RWPE2 (cell line): Measurements from ENCODE around the gene SMPD3.

Source experiments
- ATAC-seq: fragments of 200-7000 bp; cut with Tn5 transposase; 3 replicates; pipeline ENCODE4 v1.9.1; 2021; ENCODE audit warnings: low read depth
- DNase-seq: peaks from one replicate; pipeline ENCODE4 v3.0.0-alpha.2; 2020; ENCODE audit warnings: low spot score
- H3K27ac ChIP-seq: fragments of 450-650 bp; 2 replicates; pipeline ENCODE4 v1.5.1; 2017; ENCODE audit warnings: mild to moderate bottlenecking; ENCODE audit not compliant: poor library complexity, severe bottlenecking
- H3K27me3 ChIP-seq: fragments of 250-450 bp; sonication (Bioruptor Pico); 2 replicates; pipeline ENCODE4 v1.5.1; 2021; ENCODE audit warnings: mild to moderate bottlenecking, moderate library complexity; ENCODE audit not compliant: insufficient read depth, poor library complexity, severe bottlenecking
- H3K36me3 ChIP-seq: fragments of 250-450 bp; sonication (Bioruptor Pico); 2 replicates; pipeline ENCODE4 v1.5.1; 2020; ENCODE audit warnings: low read depth, mild to moderate bottlenecking, moderate library complexity
- H3K4me1 ChIP-seq: fragments of 250-450 bp; sonication (Bioruptor Pico); 2 replicates; pipeline ENCODE4 v1.5.1; 2021; ENCODE audit warnings: mild to moderate bottlenecking, moderate library complexity; ENCODE audit not compliant: insufficient read depth, poor library complexity, severe bottlenecking
- H3K4me3 ChIP-seq: fragments of 250-450 bp; sonication (Bioruptor Pico); 2 replicates; pipeline ENCODE4 v1.5.1; 2021; ENCODE audit warnings: mild to moderate bottlenecking, moderate library complexity; ENCODE audit not compliant: severe bottlenecking
- H3K9me3 ChIP-seq: fragments of 250-450 bp; sonication (Bioruptor Pico); 2 replicates; pipeline ENCODE4 v1.5.1; 2021; ENCODE audit warnings: mild to moderate bottlenecking, moderate library complexity; ENCODE audit not compliant: severe bottlenecking
- TF ChIP-seq, protein P1 (sequence below): fragments of 450-650 bp; IDR thresholded peaks from one replicate; pipeline ENCODE4 v1.5.1; 2017; ENCODE audit warnings: mild to moderate bottlenecking, moderate library complexity; ENCODE audit not compliant: poor library complexity, severe bottlenecking

SMPD3 gene

DNA sequence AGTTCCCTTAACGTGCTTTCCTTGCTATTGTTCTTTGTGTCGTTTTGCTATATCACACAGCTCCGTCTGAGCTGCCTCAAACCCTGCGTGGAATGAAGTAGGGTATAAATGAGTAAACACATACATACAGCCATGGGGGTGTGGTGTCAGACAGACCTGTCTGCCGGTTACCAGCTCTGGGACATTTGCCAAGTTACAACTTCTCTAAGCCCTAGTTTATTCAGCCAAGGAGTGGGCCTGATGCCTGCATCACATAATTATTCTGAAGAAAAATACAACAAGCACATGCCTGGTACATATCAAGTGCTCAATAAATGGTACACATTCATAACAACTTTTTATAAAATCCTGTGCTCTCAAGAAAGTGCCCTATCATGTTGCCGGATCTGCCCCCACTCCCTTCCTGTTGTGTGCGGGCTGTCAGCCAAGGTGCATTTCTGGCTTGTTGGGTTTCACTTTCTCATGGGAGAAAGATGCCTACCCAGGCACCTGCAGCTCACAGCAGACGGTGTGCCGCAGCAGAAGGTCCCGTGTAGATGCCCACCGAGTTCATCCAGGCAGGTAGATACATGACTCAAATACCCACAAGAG is 30.5 kb downstream of the SMPD3 start:
- Histone ChIP-seq H3K27me3 (no peaks in the 10 kb centered on the region), H3K27ac (no peak overlapping the region), H3K9me3 (no peaks in the 10 kb centered on the region), H3K4me1 (peaks cover 5% of the 10 kb centered on the region), H3K36me3 (no peaks in the 10 kb centered on the region), H3K4me3 (no peak overlapping the region)
- ATAC-seq (peak; percentile 81), DNase-seq (no peak)
- TF ChIP-seq, protein P1, sequence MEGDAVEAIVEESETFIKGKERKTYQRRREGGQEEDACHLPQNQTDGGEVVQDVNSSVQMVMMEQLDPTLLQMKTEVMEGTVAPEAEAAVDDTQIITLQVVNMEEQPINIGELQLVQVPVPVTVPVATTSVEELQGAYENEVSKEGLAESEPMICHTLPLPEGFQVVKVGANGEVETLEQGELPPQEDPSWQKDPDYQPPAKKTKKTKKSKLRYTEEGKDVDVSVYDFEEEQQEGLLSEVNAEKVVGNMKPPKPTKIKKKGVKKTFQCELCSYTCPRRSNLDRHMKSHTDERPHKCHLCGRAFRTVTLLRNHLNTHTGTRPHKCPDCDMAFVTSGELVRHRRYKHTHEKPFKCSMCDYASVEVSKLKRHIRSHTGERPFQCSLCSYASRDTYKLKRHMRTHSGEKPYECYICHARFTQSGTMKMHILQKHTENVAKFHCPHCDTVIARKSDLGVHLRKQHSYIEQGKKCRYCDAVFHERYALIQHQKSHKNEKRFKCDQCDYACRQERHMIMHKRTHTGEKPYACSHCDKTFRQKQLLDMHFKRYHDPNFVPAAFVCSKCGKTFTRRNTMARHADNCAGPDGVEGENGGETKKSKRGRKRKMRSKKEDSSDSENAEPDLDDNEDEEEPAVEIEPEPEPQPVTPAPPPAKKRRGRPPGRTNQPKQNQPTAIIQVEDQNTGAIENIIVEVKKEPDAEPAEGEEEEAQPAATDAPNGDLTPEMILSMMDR: no peak

DNA sequence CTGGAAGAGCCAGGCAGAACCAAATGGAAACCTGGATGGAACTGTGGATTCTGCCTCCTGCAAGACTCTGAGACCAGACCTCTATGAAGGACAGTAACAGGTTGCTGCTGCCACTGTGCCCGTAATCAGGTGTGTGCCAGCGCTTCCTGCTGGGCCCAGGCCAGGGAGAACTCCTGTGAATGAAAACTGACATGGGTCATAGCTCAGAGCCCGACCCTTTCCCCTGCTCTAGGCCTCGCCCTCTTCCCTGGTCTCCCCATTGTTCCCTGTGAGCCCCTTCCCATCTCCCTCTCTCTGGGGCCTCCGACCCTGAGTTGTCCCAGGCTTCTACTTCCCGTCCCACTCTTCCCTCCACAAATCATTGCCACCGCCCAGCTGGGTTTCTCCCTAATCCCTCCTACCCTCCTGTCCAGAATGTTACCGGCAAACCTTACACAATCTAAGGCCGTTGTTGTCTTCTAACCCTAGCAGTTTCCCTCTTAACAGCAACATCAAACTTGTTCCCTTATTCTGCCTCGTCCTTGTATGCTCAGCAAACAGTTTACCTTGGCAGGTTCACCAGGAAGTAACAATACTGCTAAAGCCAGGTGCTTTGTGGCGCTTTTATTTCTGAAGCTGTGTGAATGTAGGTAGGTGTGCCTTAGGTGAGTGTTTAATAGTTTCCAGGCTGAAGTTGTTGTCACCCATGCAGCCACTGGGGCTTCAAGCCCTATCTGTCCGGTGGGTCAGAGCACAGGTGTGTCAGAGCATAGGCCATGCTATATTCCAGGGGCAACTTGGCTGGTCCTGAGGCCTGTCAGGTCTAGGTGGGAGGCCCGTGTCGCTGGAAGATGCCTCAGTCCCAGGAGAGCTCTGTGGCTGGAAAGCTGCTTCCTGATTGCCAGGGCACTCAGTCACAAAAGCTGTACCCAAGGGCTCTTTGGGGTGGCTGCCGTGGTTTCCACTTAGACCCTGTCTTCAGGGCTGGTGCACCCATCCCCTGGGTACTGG is 32.0 kb downstream of the SMPD3 start:
- H3K36me3 ChIP-seq: no peaks in the 10 kb centered on the region
- ATAC-seq (no peak), DNase-seq (no peak)
- H3K27ac ChIP-seq: no peak overlapping the region
- no peak overlapping the region for H3K4me3 ChIP-seq
- no peaks in the 10 kb centered on the region for H3K27me3 ChIP-seq
- peaks cover 5% of the 10 kb centered on the region for H3K4me1 ChIP-seq
- TF ChIP-seq, protein P1: no peak
- H3K9me3 ChIP-seq: no peaks in the 10 kb centered on the region

DNA sequence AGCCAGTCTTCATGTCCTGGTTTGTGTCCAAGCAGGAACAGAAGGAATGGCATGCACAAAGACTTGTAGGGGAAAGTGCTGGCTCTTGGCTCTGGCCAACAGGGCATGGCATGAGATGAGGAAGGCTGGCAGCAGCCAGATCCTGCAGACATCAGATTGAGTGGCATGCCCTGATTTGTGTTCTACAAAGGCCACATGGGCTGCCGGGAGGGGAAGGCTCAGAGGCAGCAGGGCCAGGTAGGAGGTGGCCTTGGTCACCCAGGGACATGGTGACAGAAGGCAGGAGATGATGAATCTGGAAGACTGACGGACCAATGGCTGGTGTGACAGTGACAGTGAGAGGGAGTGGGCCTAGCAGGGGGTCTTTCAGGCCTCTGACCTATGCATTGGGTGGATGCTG is 33.7 kb downstream of the SMPD3 start:
- H3K4me1 ChIP-seq: peaks cover 5% of the 10 kb centered on the region
- H3K27ac ChIP-seq: no peak overlapping the region
- no peak overlapping the region for H3K4me3 ChIP-seq
- TF ChIP-seq, protein P1: no peak
- ATAC-seq (no peak), DNase-seq (no peak)
- no peaks in the 10 kb centered on the region for H3K27me3 ChIP-seq
- H3K9me3 ChIP-seq: no peaks in the 10 kb centered on the region
- H3K36me3 ChIP-seq: no peaks in the 10 kb centered on the region

DNA sequence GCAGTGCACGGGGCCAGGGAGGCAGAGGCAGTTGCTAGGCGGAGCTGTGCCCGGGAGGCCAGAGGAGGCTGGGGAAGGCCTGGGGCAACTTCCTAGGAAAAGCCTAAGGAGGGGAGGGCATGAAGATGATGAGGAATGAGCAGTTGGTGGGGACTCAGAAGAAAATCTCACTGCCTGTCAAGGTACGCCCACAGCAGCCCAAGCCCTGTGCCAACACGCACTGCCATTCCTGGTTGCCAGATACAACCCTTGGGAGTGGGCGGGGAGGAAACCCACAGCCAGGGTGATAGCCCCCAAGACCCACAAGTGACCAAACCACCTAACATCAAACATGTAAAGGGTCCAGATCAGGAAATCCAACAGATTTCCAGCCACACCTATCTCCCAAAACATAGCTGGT is 36.2 kb downstream of the SMPD3 start:
- Histone ChIP-seq H3K4me1 (no peaks in the 10 kb centered on the region), H3K9me3 (no peaks in the 10 kb centered on the region), H3K4me3 (no peak overlapping the region), H3K27ac (no peak overlapping the region), H3K27me3 (peaks cover 5% of the 10 kb centered on the region), H3K36me3 (no peaks in the 10 kb centered on the region)
- ATAC-seq: no peak
- TF ChIP-seq, protein P1: no peak
- DNase-seq: no peak
